ENCODE measurements around the gene NECAB2. TPM values are rescaled to one million over a fixed set of nuclear protein-coding genes. Genes with fewer than 3 reads are reported as not detected.

NECAB2 gene
- total RNA-seq, 4 donors from 2014 or later = not detected

- intact Hi-C loops (cut with DNase I) = no loop called here
- 84% methylated on average over 25 of the region's 25 CpGs for WGBS
- Histone ChIP-seq H3K36me3 (peaks cover 0 to 23% (median 5%) of the 10 kb centered on the region in 4 donors), H3K27ac (replicated peaks in 1 of 4) (no peak overlapping the region), H3K4me1 (peaks cover 0 to 3% (median 0%) of the 10 kb centered on the region in 4 donors), H3K4me3 (no peak overlapping the region), H3K27me3 (no peaks in the 10 kb centered on the region), H3K9me3 (no peaks in the 10 kb centered on the region)
- no peak for DNase-seq (ENCODE audit: extremely low spot score)
- TF ChIP-seq CTCF (IDR thresholded peaks at IDR 0.05) = no peak
- no peak for TF ChIP-seq EP300 (IDR thresholded peaks at IDR 0.05)
- TF ChIP-seq POLR2AphosphoS5 (IDR thresholded peaks at IDR 0.05) = no peak
- no peak for TF ChIP-seq POLR2A (IDR thresholded peaks at IDR 0.05; ENCODE audit: low read depth)
Measured at GRCh38 chr16:83932955-83933673, 34.9 kb upstream of the NECAB2 start.

GRCh38 chr16:83933885-83934683 is 34.0 kb upstream of the NECAB2 start:
- no peak for DNase-seq (ENCODE audit: extremely low spot score)
- Histone ChIP-seq H3K27ac (replicated peaks in 1 of 4) (no peak overlapping the region), H3K27me3 (no peaks in the 10 kb centered on the region), H3K9me3 (no peaks in the 10 kb centered on the region), H3K36me3 (peaks cover 0 to 14% (median 2%) of the 10 kb centered on the region in 4 donors), H3K4me3 (no peak overlapping the region), H3K4me1 (peaks cover 0 to 4% (median under 1%) of the 10 kb centered on the region in 4 donors)
- intact Hi-C loops (cut with DNase I) = no loop called here
- no peak for TF ChIP-seq EP300 (IDR thresholded peaks at IDR 0.05)
- no peak for TF ChIP-seq CTCF (IDR thresholded peaks at IDR 0.05)
- TF ChIP-seq POLR2A (IDR thresholded peaks at IDR 0.05; ENCODE audit: low read depth) = no peak
- no peak for TF ChIP-seq POLR2AphosphoS5 (IDR thresholded peaks at IDR 0.05)
- WGBS = 75% methylated on average over 26 of the region's 28 CpGs

GRCh38 chr16:83934684-83934977 is 33.4 kb upstream of the NECAB2 start:
- Histone ChIP-seq H3K4me3 (no peak overlapping the region), H3K4me1 (peaks cover 0 to 10% (median 2%) of the 10 kb centered on the region in 4 donors), H3K9me3 (no peaks in the 10 kb centered on the region), H3K36me3 (peaks cover 0 to 10% (median 1%) of the 10 kb centered on the region in 4 donors), H3K27me3 (no peaks in the 10 kb centered on the region), H3K27ac (replicated peaks in 1 of 4) (no peak overlapping the region)
- no peak for TF ChIP-seq CTCF (IDR thresholded peaks at IDR 0.05)
- TF ChIP-seq POLR2A (IDR thresholded peaks at IDR 0.05; ENCODE audit: low read depth) = no peak
- TF ChIP-seq POLR2AphosphoS5 (IDR thresholded peaks at IDR 0.05) = no peak
- 57% methylated on average over 8 of the region's 12 CpGs for WGBS
- intact Hi-C loops (cut with DNase I) = no loop called here
- no peak for DNase-seq (ENCODE audit: extremely low spot score)

GRCh38 chr16:83935005-83935857 is 32.8 kb upstream of the NECAB2 start:
- no peak for TF ChIP-seq POLR2A (IDR thresholded peaks at IDR 0.05; ENCODE audit: low read depth)
- no peak for TF ChIP-seq POLR2AphosphoS5 (IDR thresholded peaks at IDR 0.05)
- TF ChIP-seq CTCF (IDR thresholded peaks at IDR 0.05) = no peak
- no peak for TF ChIP-seq EP300 (IDR thresholded peaks at IDR 0.05)
- Histone ChIP-seq H3K4me1 (peaks cover 0 to 7% (median 2%) of the 10 kb centered on the region in 4 donors), H3K4me3 (no peak overlapping the region), H3K27me3 (no peaks in the 10 kb centered on the region), H3K36me3 (peaks cover 0 to 10% (median 0%) of the 10 kb centered on the region in 4 donors), H3K27ac (replicated peaks in 1 of 4) (no peak overlapping the region), H3K9me3 (no peaks in the 10 kb centered on the region)
- 95% methylated on average over 26 of the region's 30 CpGs for WGBS
- no peak for DNase-seq (ENCODE audit: extremely low spot score)
- intact Hi-C loops (cut with DNase I) = no loop called here
